IMR-90 (cell line): ENCODE results near the gene SGPL1. TPM values are rescaled to one million over a fixed set of nuclear protein-coding genes. Genes with fewer than 3 reads are reported as not detected.

Experiments used
- ATAC-seq: fragments of 200-7000 bp; cut with Tn5 transposase; 2 replicates; pipeline ENCODE4 v1.9.1; 2020; ENCODE audit warnings: low read depth, mild to moderate bottlenecking, moderate library complexity
- BruUV-seq: library from RNA; stranded (reverse); fragments of 400-500 nt; replicated peaks from 2 replicates; lab custom pipeline; 2021; lab: Mats Ljungman, UMichigan
- CTCF ChIA-PET: fragments of 300-600 bp; formaldehyde crosslinking; extraction: SDS; loops from one replicate; lab custom pipeline; 2021; ENCODE audit warnings: antibody characterized with exemption; lab: Yijun Ruan, JAX
- POLR2A ChIA-PET: fragments of 300-600 bp; sonication (Branson Sonifier 250); formaldehyde crosslinking; loops from one replicate; lab custom pipeline; 2022; ENCODE audit warnings: antibody characterized with exemption; ENCODE audit not compliant: unreplicated experiment; lab: Charles Lee
- DNase-seq: peaks from one replicate; pipeline ENCODE4 v3.0.0; 2013
- H2AFZ ChIP-seq: replicated peaks from 2 replicates; pipeline ENCODE3; 2013; ENCODE audit warnings: low read length, mild to moderate bottlenecking; ENCODE audit not compliant: poor library complexity
- H2AK5ac ChIP-seq: 2 replicates; pipeline ENCODE4 v1.6.1; 2013; ENCODE audit warnings: low read depth, low read length, inconsistent platforms
- H2AK9ac ChIP-seq: replicated peaks from 2 replicates; pipeline ENCODE3; 2013; ENCODE audit warnings: mild to moderate bottlenecking, low read depth, low read length, moderate library complexity; ENCODE audit not compliant: poor library complexity
- H2BK120ac ChIP-seq: 2 replicates; pipeline ENCODE4 v1.6.1; 2013; ENCODE audit warnings: low read depth, low read length, inconsistent platforms
- H2BK15ac ChIP-seq: 3 replicates; pipeline ENCODE4 v1.6.1; 2013; ENCODE audit warnings: low read depth, low read length, inconsistent platforms
- H2BK20ac ChIP-seq: 2 replicates; pipeline ENCODE4 v1.6.1; 2013; ENCODE audit warnings: low read depth, mild to moderate bottlenecking, inconsistent platforms, low read length, moderate library complexity
- H2BK5ac ChIP-seq: 2 replicates; pipeline ENCODE4 v1.6.1; 2013; ENCODE audit warnings: mild to moderate bottlenecking, low read depth, low read length, inconsistent platforms; ENCODE audit not compliant: poor library complexity, severe bottlenecking
- H3K14ac ChIP-seq: replicated peaks from 2 replicates; pipeline ENCODE4 v1.6.1; 2013; ENCODE audit warnings: low read depth, low read length, inconsistent platforms
- H3K18ac ChIP-seq: 2 replicates; pipeline ENCODE4 v1.6.1; 2013; ENCODE audit warnings: low read depth, low read length, control low read depth
- H3K23ac ChIP-seq: 2 replicates; pipeline ENCODE4 v1.6.1; 2013; ENCODE audit warnings: low read depth, low read length, inconsistent platforms
- H3K27ac ChIP-seq: 2 replicates; pipeline ENCODE4 v1.5.1; 2013; ENCODE audit warnings: mild to moderate bottlenecking, control low read depth, low read length; ENCODE audit not compliant: insufficient read depth
- H3K27me3 ChIP-seq: 2 replicates; pipeline ENCODE4 v1.6.1; 2013; ENCODE audit warnings: low read length; ENCODE audit not compliant: control insufficient read depth, insufficient read depth
- H3K36me3 ChIP-seq: 2 replicates; pipeline ENCODE4 v1.6.1; 2013; ENCODE audit warnings: low read length, mixed read lengths; ENCODE audit not compliant: control insufficient read depth, insufficient read depth
- H3K4ac ChIP-seq: 2 replicates; pipeline ENCODE4 v1.6.1; 2013; ENCODE audit warnings: low read depth, low read length, inconsistent platforms
- H3K4me1 ChIP-seq: 2 replicates; pipeline ENCODE4 v1.6.1; 2013; ENCODE audit warnings: low read length, mixed read lengths; ENCODE audit not compliant: control insufficient read depth, insufficient read depth
- H3K4me2 ChIP-seq: 2 replicates; pipeline ENCODE4 v1.6.1; 2013; ENCODE audit warnings: low read depth, mild to moderate bottlenecking, control low read depth, low read length, moderate library complexity
- H3K4me3 ChIP-seq: 2 replicates; pipeline ENCODE4 v1.5.1; 2013; ENCODE audit warnings: low read depth, mild to moderate bottlenecking, control low read depth, low read length, moderate library complexity; ENCODE audit not compliant: insufficient read depth
- H3K56ac ChIP-seq: 2 replicates; pipeline ENCODE4 v1.6.1; 2013; ENCODE audit warnings: low read length, inconsistent platforms; ENCODE audit not compliant: insufficient read depth; ENCODE audit errors: extremely low read depth
- H3K79me1 ChIP-seq, 2 experiments: 2 replicates each; pipeline ENCODE4 v1.6.1; 2013; ENCODE audit warnings: low read length in 2 of 2, inconsistent platforms in 1 of 2, low read depth in 1 of 2
- H3K9ac ChIP-seq: 2 replicates; pipeline ENCODE4 v1.6.1; 2013; ENCODE audit warnings: low read depth, low read length, control low read depth
- H3K9me1 ChIP-seq: 2 replicates; pipeline ENCODE4 v1.6.1; 2013; ENCODE audit warnings: low read length, inconsistent platforms; ENCODE audit not compliant: insufficient read depth
- H3K9me3 ChIP-seq: 2 replicates; pipeline ENCODE4 v1.6.1; 2013; ENCODE audit warnings: low read length; ENCODE audit not compliant: control insufficient read depth, insufficient read depth
- H4K20me1 ChIP-seq: 2 replicates; pipeline ENCODE4 v1.6.1; 2013; ENCODE audit warnings: low read length, inconsistent platforms; ENCODE audit not compliant: insufficient read depth
- H4K5ac ChIP-seq: 2 replicates; pipeline ENCODE4 v1.6.1; 2013; ENCODE audit warnings: mild to moderate bottlenecking, low read depth, low read length, control low read depth
- H4K8ac ChIP-seq, 2 experiments: 2 replicates each; pipeline ENCODE4 v1.6.1; 2013; ENCODE audit warnings: low read depth in 2 of 2, low read length in 2 of 2, control low read depth in 1 of 2, inconsistent platforms in 1 of 2
- H4K91ac ChIP-seq: 2 replicates; pipeline ENCODE4 v1.6.1; 2013; ENCODE audit warnings: low read depth, low read length, inconsistent platforms; ENCODE audit not compliant: insufficient read depth
- BHLHE40 ChIP-seq: fragments of 150-350 bp; IDR thresholded peaks from 2 replicates; pipeline ENCODE4 v1.6.1; 2016; ENCODE audit warnings: mild to moderate bottlenecking, low read depth, low read length
- CHD1 ChIP-seq: IDR thresholded peaks from 2 replicates; pipeline ENCODE4 v1.6.1; 2012; ENCODE audit warnings: low read depth, low read length, improper control_type of control experiment
- CTCF ChIP-seq: conservative IDR thresholded peaks from 2 replicates; pipeline ENCODE4 v1.5.1; 2012; ENCODE audit warnings: mild to moderate bottlenecking, low read depth, low read length, improper control_type of control experiment
- ELK1 ChIP-seq: fragments of 150-350 bp; IDR thresholded peaks from 2 replicates; pipeline ENCODE4 v1.6.1; 2016; ENCODE audit warnings: low read depth, mild to moderate bottlenecking, low read length, moderate library complexity, borderline replicate concordance
- NFE2L2 ChIP-seq: fragments of 150-350 bp; IDR thresholded peaks from 2 replicates; pipeline ENCODE4 v1.6.1; 2016; ENCODE audit warnings: low read depth, mild to moderate bottlenecking, low read length
- RAD21 ChIP-seq: IDR thresholded peaks from 2 replicates; pipeline ENCODE4 v1.6.1; 2012; ENCODE audit warnings: low read length, improper control_type of control experiment
- RFX5 ChIP-seq: IDR thresholded peaks from 2 replicates; pipeline ENCODE4 v1.8.0; 2012; ENCODE audit warnings: low read depth, mild to moderate bottlenecking, low read length, moderate library complexity
- USF2 ChIP-seq: fragments of 150-350 bp; IDR thresholded peaks from 2 replicates; pipeline ENCODE4 v1.6.1; 2017; ENCODE audit warnings: mild to moderate bottlenecking, antibody characterized with exemption, low read length, low read depth
- WGBS, 2 experiments: methylation state at CpG; one replicate each; pipeline versions ENCODE4 v1.1.5 to v1.1.7; 2013; ENCODE audit warnings: missing lambda C conversion rate in 2 of 2; ENCODE audit not compliant: insufficient read length in 1 of 2; ENCODE audit errors: extremely low coverage in 2 of 2; 5-methylcytosine and 5-hydroxymethylcytosine counted together
- dilution Hi-C: fragments of 300-500 bp; cut with HindIII; formaldehyde crosslinking; loops from one replicate; pipeline ENCODE4 v1.14.3; 2018; ENCODE audit warnings: low sequenced_read_pairs; ENCODE audit not compliant: unreplicated experiment
- in situ Hi-C: fragments of 300-500 bp; cut with MboI; formaldehyde crosslinking; loops from 3 replicates; pipeline ENCODE4 v1.14.3; 2019; ENCODE audit warnings: low sequenced_read_pairs, inconsistent platforms, mixed read lengths
- intact Hi-C: fragments of 100-400 bp; cut with micrococcal nuclease; formaldehyde crosslinking; loops from 2 replicates; pipeline ENCODE4 v1.10.0; 2022
- polyA plus RNA-seq, 3 experiments: library from polyadenylated mRNA; depleted of rRNA; stranded (reverse); fragments of >200 nt; gene quantifications; 2 replicates each; pipeline ENCODE4 v1.2.3, GENCODE V29; 2012; ENCODE audit warnings: low replicate concordance in 1 of 3
- total RNA-seq: library from RNA; depleted of rRNA; stranded (reverse); fragments of >200 nt; gene quantifications from 2 replicates; pipeline ENCODE4 v1.2.3, GENCODE V29; 2012

The SGPL1 gene
- total and polyA plus RNA-seq, 2 of the 4 experiments (the other 2 are of a cell fraction), result 12.2 to 26.7 TPM

GRCh38 chr10:70809011-70809611 is 6.6 kb upstream of the SGPL1 start:
- intact Hi-C loops, result no loop called here

More at GRCh38 chr10:70809011-70809611, 6.6 kb upstream of the SGPL1 start:
- dilution Hi-C loops (no loop called here), in situ Hi-C loops (no loop called here)
- ChIA-PET CTCF (no interaction called here), POLR2A (no interaction called here)
- H2BK15ac ChIP-seq, result no peak overlapping the region
- H3K27me3 ChIP-seq, result peaks cover 19% of the 10 kb centered on the region
- no peak overlapping the region for H3K56ac ChIP-seq
- DNase-seq (no peak), ATAC-seq (no peak)
- H2AFZ ChIP-seq, result no peak overlapping the region
- H3K27ac ChIP-seq, result no peak overlapping the region
- TF ChIP-seq USF2 (no peak), ELK1 (no peak), NFE2L2 (no peak), CHD1 (no peak), BHLHE40 (no peak), RAD21 (no peak), CTCF (no peak), RFX5 (no peak)
- no peak overlapping the region for H3K4me3 ChIP-seq
- H3K36me3 ChIP-seq, result no peaks in the 10 kb centered on the region
- H3K4ac ChIP-seq, result no peak overlapping the region
- BruUV-seq, result no TSS peak
- H2BK20ac ChIP-seq, result no peak overlapping the region
- no peak overlapping the region for H3K23ac ChIP-seq
- peak overlapping the region; percentile 29 for H2AK9ac ChIP-seq
- H3K9me3 ChIP-seq, result no peaks in the 10 kb centered on the region
- no peak overlapping the region for H4K5ac ChIP-seq
- H3K9me1 ChIP-seq, result no peaks in the 10 kb centered on the region
- H4K20me1 ChIP-seq, result no peaks in the 10 kb centered on the region
- H3K14ac ChIP-seq, result no peak overlapping the region
- H4K91ac ChIP-seq, result no peak overlapping the region
- H3K4me2 ChIP-seq, result no peak overlapping the region
- H3K4me1 ChIP-seq, result no peaks in the 10 kb centered on the region
- H2AK5ac ChIP-seq, result no peak overlapping the region
- 96% methylated on average over 3 of the region's 6 CpGs; no CpG with 5 or more reads in 1 of the 2 experiments for WGBS, 2 experiments
- no peak overlapping the region for H3K18ac ChIP-seq
- no peak overlapping the region for H2BK5ac ChIP-seq
- H3K79me1 ChIP-seq, result no peaks in the 10 kb centered on the region
- no peak overlapping the region for H2BK120ac ChIP-seq
- H3K9ac ChIP-seq, result no peak overlapping the region
- no peak overlapping the region for H4K8ac ChIP-seq
